Thyroid gland (tissue), 4 donors: ENCODE results near the gene KLF3.

Experiments used
- POLR2A ChIP-seq, 2 donors: fragments of 450-650 bp; IDR thresholded peaks; one replicate each; pipeline ENCODE4 v1.6.1; 2017; ENCODE audit warnings: antibody characterized with exemption in 2 of 2, mild to moderate bottlenecking in 2 of 2, moderate library complexity in 1 of 2
- TF ChIP-seq, protein P1 (sequence below), 6 experiments: fragments of 200-600 bp in 3 of 6; fragments of 450-650 bp in 3 of 6; sonication (generic) in 3 of 6; IDR thresholded peaks; one replicate each; pipeline ENCODE4 v1.5.1; 2016 to 2019; ENCODE audit warnings: antibody characterized with exemption in 6 of 6, mild to moderate bottlenecking in 2 of 6, inconsistent platforms in 1 of 6, moderate library complexity in 1 of 6

DNA sequence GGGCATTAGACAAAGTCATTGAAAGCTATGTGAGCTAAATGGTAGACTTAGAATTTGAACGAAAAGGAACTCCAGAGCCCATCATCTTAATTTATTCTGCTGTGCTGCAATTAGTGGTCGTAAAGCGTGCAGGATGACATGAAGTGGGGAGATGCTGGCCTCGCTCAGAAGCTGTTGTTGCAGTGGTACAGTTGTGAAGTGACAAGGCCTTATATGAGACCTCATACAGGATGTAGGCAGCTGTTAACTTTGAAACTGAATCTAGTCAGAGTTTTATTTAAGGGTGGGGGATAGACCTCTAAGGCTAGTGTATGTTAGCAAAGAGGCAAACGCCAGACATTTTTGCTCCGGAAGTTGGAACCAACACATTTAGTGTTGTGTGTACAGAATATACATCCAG lies 13.4 kb downstream of the KLF3 start:
- TF ChIP-seq, protein P1, sequence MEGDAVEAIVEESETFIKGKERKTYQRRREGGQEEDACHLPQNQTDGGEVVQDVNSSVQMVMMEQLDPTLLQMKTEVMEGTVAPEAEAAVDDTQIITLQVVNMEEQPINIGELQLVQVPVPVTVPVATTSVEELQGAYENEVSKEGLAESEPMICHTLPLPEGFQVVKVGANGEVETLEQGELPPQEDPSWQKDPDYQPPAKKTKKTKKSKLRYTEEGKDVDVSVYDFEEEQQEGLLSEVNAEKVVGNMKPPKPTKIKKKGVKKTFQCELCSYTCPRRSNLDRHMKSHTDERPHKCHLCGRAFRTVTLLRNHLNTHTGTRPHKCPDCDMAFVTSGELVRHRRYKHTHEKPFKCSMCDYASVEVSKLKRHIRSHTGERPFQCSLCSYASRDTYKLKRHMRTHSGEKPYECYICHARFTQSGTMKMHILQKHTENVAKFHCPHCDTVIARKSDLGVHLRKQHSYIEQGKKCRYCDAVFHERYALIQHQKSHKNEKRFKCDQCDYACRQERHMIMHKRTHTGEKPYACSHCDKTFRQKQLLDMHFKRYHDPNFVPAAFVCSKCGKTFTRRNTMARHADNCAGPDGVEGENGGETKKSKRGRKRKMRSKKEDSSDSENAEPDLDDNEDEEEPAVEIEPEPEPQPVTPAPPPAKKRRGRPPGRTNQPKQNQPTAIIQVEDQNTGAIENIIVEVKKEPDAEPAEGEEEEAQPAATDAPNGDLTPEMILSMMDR (IDR thresholded peaks at IDR 0.05) = no peak
- no peak for TF ChIP-seq POLR2A (IDR thresholded peaks at IDR 0.05)
